Liver (tissue), 3 donors: Measurements from ENCODE around the gene MAVS.

Experiments
- CTCF ChIP-seq: fragments of 150-350 bp; IDR thresholded peaks from 2 replicates; pipeline ENCODE4 v1.5.1; 2017; ENCODE audit warnings: improper control_type of control experiment, low read depth, low read length; ENCODE audit not compliant: missing input control
- GABPA ChIP-seq, 2 donors: IDR thresholded peaks in 1 of 2; conservative IDR thresholded peaks in 1 of 2; 2 replicates each; pipeline ENCODE4 v1.6.1; 2016; ENCODE audit warnings: antibody characterized with exemption in 2 of 2, mild to moderate bottlenecking in 1 of 2, moderate library complexity in 1 of 2
- JUND ChIP-seq, 2 donors: IDR thresholded peaks; 2 replicates each; pipeline ENCODE4 v1.6.1; 2016; ENCODE audit warnings: antibody characterized with exemption in 2 of 2
- donor health status: healthy.
- donor health status: healthy.

GRCh38 chr20:3801299-3801698 lies 45.3 kb upstream of the MAVS start:
- no peak for TF ChIP-seq JUND (IDR thresholded peaks at IDR 0.05)
- TF ChIP-seq GABPA (IDR thresholded peaks at IDR 0.05 in 1 of 2, conservative IDR thresholded peaks at IDR 0.05 in 1 of 2), result no peak
- no peak for TF ChIP-seq CTCF
